HepG2 (cell line): ENCODE results near the gene SLC25A1. TPM values are rescaled to one million over a fixed set of nuclear protein-coding genes. Genes with fewer than 3 reads are reported as not detected.

ENCODE experiments used
- ATF5 ChIP-seq: sonication (generic); formaldehyde crosslinking; IDR thresholded peaks from 2 replicates; pipeline ENCODE4 v1.4.0; 2020; ENCODE audit warnings: mild to moderate bottlenecking, low read depth, missing genetic modification reagents
- ATF7 ChIP-seq, 2 experiments: fragments of 450-650 bp in 1 of 2; sonication (generic) in 1 of 2; formaldehyde crosslinking in 1 of 2; IDR thresholded peaks; 2 replicates each; pipeline versions ENCODE4 v1.4.0 to v1.6.1; 2016 to 2020; ENCODE audit warnings: antibody characterized with exemption in 1 of 2, mild to moderate bottlenecking in 1 of 2, missing genetic modification reagents in 1 of 2
- ATRX ChIP-seq: sonication (generic); formaldehyde crosslinking; IDR thresholded peaks from 2 replicates; pipeline ENCODE4 v1.4.0; 2020; ENCODE audit warnings: missing genetic modification reagents, borderline replicate concordance
- ELK4 ChIP-seq: sonication (generic); formaldehyde crosslinking; IDR thresholded peaks from 2 replicates; pipeline ENCODE4 v1.9.0; 2021; ENCODE audit warnings: missing genetic modification reagents, borderline replicate concordance
- HMGXB4 ChIP-seq, 2 experiments: sonication (generic) in 1 of 2; formaldehyde crosslinking in 1 of 2; IDR thresholded peaks; 2 replicates each; pipeline versions ENCODE4 v1.4.0 to v1.6.1; 2018 to 2020; ENCODE audit warnings: missing genetic modification reagents in 2 of 2, borderline replicate concordance in 1 of 2, low read depth in 1 of 2, mild to moderate bottlenecking in 1 of 2, missing biosample characterization in 1 of 2
- IKZF1 ChIP-seq: fragments of 450-650 bp; IDR thresholded peaks from 2 replicates; pipeline ENCODE4 v1.7.1; 2016
- KLF13 ChIP-seq: sonication (generic); formaldehyde crosslinking; IDR thresholded peaks from 2 replicates; pipeline ENCODE4 v1.4.0; 2020; ENCODE audit warnings: mild to moderate bottlenecking, missing genetic modification reagents
- MNT ChIP-seq: fragments of 450-650 bp; IDR thresholded peaks from 2 replicates; pipeline ENCODE4 v1.6.1; 2016
- NAIF1 ChIP-seq: sonication (generic); formaldehyde crosslinking; IDR thresholded peaks from 2 replicates; pipeline ENCODE4 v1.5.0; 2020; ENCODE audit warnings: mild to moderate bottlenecking, missing genetic modification reagents, borderline replicate concordance
- THRA ChIP-seq: sonication (generic); formaldehyde crosslinking; IDR thresholded peaks from 2 replicates; pipeline ENCODE4 v1.4.0; 2020; ENCODE audit warnings: missing genetic modification reagents, borderline replicate concordance
- ZNF256 ChIP-seq: sonication (generic); formaldehyde crosslinking; conservative IDR thresholded peaks from 2 replicates; pipeline ENCODE4 v1.4.0; 2020; ENCODE audit warnings: missing genetic modification reagents
- ZNF550 ChIP-seq: sonication (generic); formaldehyde crosslinking; IDR thresholded peaks from 2 replicates; pipeline ENCODE4 v1.4.0; 2020; ENCODE audit warnings: mild to moderate bottlenecking, missing genetic modification reagents, borderline replicate concordance
- ZNF687 ChIP-seq: sonication (generic); formaldehyde crosslinking; IDR thresholded peaks from 2 replicates; pipeline ENCODE4 v1.5.1; 2020; ENCODE audit warnings: mild to moderate bottlenecking, missing genetic modification reagents, moderate library complexity
- ZNF784 ChIP-seq: sonication (generic); formaldehyde crosslinking; IDR thresholded peaks from 2 replicates; pipeline ENCODE4 v1.5.1; 2020; ENCODE audit warnings: missing genetic modification reagents, mild to moderate bottlenecking, borderline replicate concordance
- ZNF792 ChIP-seq: IDR thresholded peaks from 2 replicates; pipeline ENCODE4 v1.6.1; 2016
- polyA plus RNA-seq, 8 experiments: library from polyadenylated mRNA; depleted of rRNA in 3 of 8; stranded (reverse) in 7 of 8; unstranded in 1 of 8; fragments of >200 nt; fragmentation: Illumina TruSeq in 4 of 8; extraction: Trizol in 4 of 8; gene quantifications; 2 replicates each; pipeline versions ENCODE4 v1.2.1 to v1.2.3, GENCODE V29; 2011 to 2016; ENCODE audit warnings: low read depth in 4 of 8, missing spikeins in 1 of 8, mixed read lengths in 1 of 8; ENCODE audit not compliant: insufficient read depth in 1 of 8
- total RNA-seq, 5 experiments: library from RNA; depleted of rRNA; stranded (reverse); fragments of >200 nt; fragmentation: Illumina TruSeq; extraction: Trizol; gene quantifications; 2 replicates each; pipeline ENCODE4 v1.2.3, GENCODE V29; 2016; ENCODE audit warnings: low read depth in 1 of 5

Gene SLC25A1
- total and polyA plus RNA-seq, 2 of the 13 experiments (the other 11 are each of a cell fraction or from before 2014, with no cell fraction given) = 49.4 to 161 TPM

- no peak for TF ChIP-seq NAIF1
- peak; percentile 55 for TF ChIP-seq ZNF687
- TF ChIP-seq ZNF550 (CRISPR knock-in tag) = no peak
- TF ChIP-seq IKZF1 = no peak
- no peak for TF ChIP-seq ATF5 (CRISPR knock-in tag)
- TF ChIP-seq THRA = 0 out of 2 replicates have a peak, but pooled peaks have one; percentile 12
- 0 out of 4 replicates have a peak, but pooled peaks have one; percentile 45 to 54 for TF ChIP-seq HMGXB4 (CRISPR knock-in tag; IDR thresholded peaks at IDR 0.05; ENCODE audit: borderline replicate concordance in 1 of 2, low read depth in 1 of 2)
- TF ChIP-seq ELK4 (CRISPR knock-in tag) = no peak; the same call in 1 of the 2 replicates
- TF ChIP-seq ATRX (CRISPR knock-in tag) = no peak
- TF ChIP-seq ZNF256 (CRISPR knock-in tag) = no peak
- TF ChIP-seq ZNF784 (CRISPR knock-in tag) = 0 out of 2 replicates have a peak, but pooled peaks have one; percentile 36
- TF ChIP-seq ZNF792 (CRISPR knock-in tag) = no peak
- TF ChIP-seq MNT = no peak
- no peak for TF ChIP-seq ATF7 (IDR thresholded peaks at IDR 0.05)
- TF ChIP-seq ATF7 (CRISPR knock-in tag; IDR thresholded peaks at IDR 0.05) = no peak
- no peak for TF ChIP-seq KLF13 (CRISPR knock-in tag)
Observed at GRCh38 chr22:19178065-19178656, 375 bp downstream of the SLC25A1 start (continued).
